Neural progenitor cell (in vitro differentiated cells): ENCODE results near the gene VAT1. TPM values are rescaled to one million over a fixed set of nuclear protein-coding genes. Genes with fewer than 3 reads are reported as not detected.
A peak's percentile ranks its signal among the peaks of the same experiment; 100 is the strongest.

Source experiments
- DNase-seq: peaks from one replicate; pipeline ENCODE4 v3.0.0-alpha.2; 2016; ENCODE audit warnings: low spot score
- H2AFZ ChIP-seq: fragments of 200-600 bp; sonication (generic); replicated peaks from 2 replicates; pipeline ENCODE4 v1.6.1; 2016; ENCODE audit warnings: antibody characterized with exemption
- H3F3A ChIP-seq: fragments of 200-600 bp; sonication (generic); 2 replicates; pipeline ENCODE4 v1.6.1; 2016; ENCODE audit warnings: antibody characterized with exemption, low read depth
- H3K27ac ChIP-seq: fragments of 200-600 bp; sonication (generic); 2 replicates; pipeline ENCODE4 v1.5.1; 2016; ENCODE audit warnings: mild to moderate bottlenecking
- H3K27me3 ChIP-seq: fragments of 200-600 bp; sonication (generic); 2 replicates; pipeline ENCODE4 v1.6.1; 2016; ENCODE audit warnings: mild to moderate bottlenecking, moderate library complexity
- H3K36me3 ChIP-seq: fragments of 200-600 bp; sonication (generic); 2 replicates; pipeline ENCODE4 v1.5.1; 2016
- H3K4me1 ChIP-seq: fragments of 200-600 bp; sonication (generic); 2 replicates; pipeline ENCODE4 v1.6.1; 2016; ENCODE audit warnings: mixed run types
- H3K4me2 ChIP-seq: fragments of 200-600 bp; sonication (generic); 2 replicates; pipeline ENCODE4 v1.6.1; 2016
- H3K4me3 ChIP-seq: fragments of 200-600 bp; sonication (generic); 2 replicates; pipeline ENCODE4 v1.5.1; 2016
- H3K79me2 ChIP-seq: fragments of 200-600 bp; sonication (generic); 2 replicates; pipeline ENCODE4 v1.6.1; 2016; ENCODE audit warnings: low read depth
- H3K9ac ChIP-seq: fragments of 200-600 bp; sonication (generic); 2 replicates; pipeline ENCODE4 v1.6.1; 2016
- H3K9me3 ChIP-seq: fragments of 200-600 bp; sonication (generic); 2 replicates; pipeline ENCODE4 v1.5.1; 2016; ENCODE audit warnings: low read depth
- H4K20me1 ChIP-seq: fragments of 200-600 bp; sonication (generic); 2 replicates; pipeline ENCODE4 v1.6.1; 2016; ENCODE audit warnings: low read depth
- H3K27ac Mint-ChIP-seq: 3 replicates; pipeline ENCODE4 v1.8.0; 2021; ENCODE audit warnings: mixed read lengths
- H3K27me3 Mint-ChIP-seq: 2 replicates; pipeline ENCODE4 v1.8.0; 2022; ENCODE audit warnings: low read depth, mild to moderate bottlenecking, inconsistent platforms, moderate library complexity, mixed read lengths; ENCODE audit not compliant: insufficient read depth
- H3K36me3 Mint-ChIP-seq: 3 replicates; pipeline ENCODE4 v1.8.0; 2021; ENCODE audit warnings: mixed read lengths
- H3K4me1 Mint-ChIP-seq: 3 replicates; pipeline ENCODE4 v1.8.0; 2021; ENCODE audit warnings: mixed read lengths
- H3K4me3 Mint-ChIP-seq: 3 replicates; pipeline ENCODE4 v1.8.0; 2021; ENCODE audit warnings: mild to moderate bottlenecking, moderate library complexity, mixed read lengths
- H3K9me3 Mint-ChIP-seq: 3 replicates; pipeline ENCODE4 v1.8.0; 2020; ENCODE audit warnings: mixed read lengths
- CTCF ChIP-seq: fragments of 200-600 bp; sonication (generic); IDR thresholded peaks from 2 replicates; pipeline ENCODE4 v1.5.1; 2017; ENCODE audit warnings: antibody characterized with exemption, mild to moderate bottlenecking
- EZH2 ChIP-seq: fragments of 200-600 bp; sonication (generic); IDR thresholded peaks from 2 replicates; pipeline ENCODE4 v1.6.1; 2017; ENCODE audit warnings: antibody characterized with exemption, mild to moderate bottlenecking, moderate library complexity
- EZH2phosphoT487 ChIP-seq: fragments of 200-600 bp; sonication (generic); IDR thresholded peaks from 2 replicates; pipeline ENCODE4 v1.6.1; 2017; ENCODE audit warnings: antibody characterized with exemption
- total RNA-seq: library from RNA; depleted of rRNA; stranded (reverse); fragments of >200 nt; gene quantifications from 2 replicates; pipeline ENCODE4 v1.2.3, GENCODE V29; 2015; ENCODE audit warnings: low replicate concordance

Gene VAT1
- total RNA-seq, 1 donor from 2014 or later, result 94.7 TPM

GRCh38 chr17:43039646-43040045, 17.5 kb upstream of the VAT1 start:
- no peak overlapping the region for H3K4me3 ChIP-seq
- H3K27me3 ChIP-seq, result no peaks in the 10 kb centered on the region
- peaks cover 53% of the 10 kb centered on the region for H3K4me1 Mint-ChIP-seq
- no peak overlapping the region for H2AFZ ChIP-seq
- no peaks in the 10 kb centered on the region for H4K20me1 ChIP-seq
- peaks cover 5% of the 10 kb centered on the region for H3K36me3 Mint-ChIP-seq
- peaks cover 59% of the 10 kb centered on the region for H3K4me1 ChIP-seq
- peaks cover 5% of the 10 kb centered on the region for H3K27me3 Mint-ChIP-seq
- H3K36me3 ChIP-seq, result no peaks in the 10 kb centered on the region
- no peak for DNase-seq
- no peaks in the 10 kb centered on the region for H3K9me3 ChIP-seq
- H3K9ac ChIP-seq, result no peak overlapping the region
- H3K4me3 Mint-ChIP-seq, result no peak overlapping the region
- TF ChIP-seq EZH2, result no peak
- no peak for TF ChIP-seq EZH2phosphoT487
- no peak for TF ChIP-seq CTCF
- no peaks in the 10 kb centered on the region for H3K9me3 Mint-ChIP-seq
- no peak overlapping the region for H3K4me2 ChIP-seq
- H3K27ac ChIP-seq, result peak overlapping the region; percentile 64
- H3F3A ChIP-seq, result peaks cover 78% of the 10 kb centered on the region
- no peaks in the 10 kb centered on the region for H3K79me2 ChIP-seq
- H3K27ac Mint-ChIP-seq, result peak overlapping the region; percentile 15

GRCh38 chr17:43034894-43035293, 12.7 kb upstream of the VAT1 start:
- no peaks in the 10 kb centered on the region for H3K36me3 Mint-ChIP-seq
- peaks cover 58% of the 10 kb centered on the region for H3K4me1 ChIP-seq
- peaks cover 56% of the 10 kb centered on the region for H3K4me1 Mint-ChIP-seq
- peak overlapping the region; percentile 29 for H3K4me3 ChIP-seq
- H3K79me2 ChIP-seq, result no peaks in the 10 kb centered on the region
- H3K36me3 ChIP-seq, result no peaks in the 10 kb centered on the region
- H3K27ac Mint-ChIP-seq, result peak overlapping the region; percentile 99
- peaks cover 70% of the 10 kb centered on the region for H3F3A ChIP-seq
- DNase-seq, result no peak
- H3K9me3 Mint-ChIP-seq, result no peaks in the 10 kb centered on the region
- peaks cover 11% of the 10 kb centered on the region for H3K27me3 Mint-ChIP-seq
- no peaks in the 10 kb centered on the region for H3K9me3 ChIP-seq
- peak overlapping the region; percentile 83 for H3K27ac ChIP-seq
- no peaks in the 10 kb centered on the region for H4K20me1 ChIP-seq
- H3K4me2 ChIP-seq, result peak overlapping the region; percentile 76
- H2AFZ ChIP-seq, result no peak overlapping the region
- no peaks in the 10 kb centered on the region for H3K27me3 ChIP-seq
- no peak overlapping the region for H3K9ac ChIP-seq
- TF ChIP-seq EZH2, result no peak
- H3K4me3 Mint-ChIP-seq, result peak overlapping the region; percentile 79

DNA sequence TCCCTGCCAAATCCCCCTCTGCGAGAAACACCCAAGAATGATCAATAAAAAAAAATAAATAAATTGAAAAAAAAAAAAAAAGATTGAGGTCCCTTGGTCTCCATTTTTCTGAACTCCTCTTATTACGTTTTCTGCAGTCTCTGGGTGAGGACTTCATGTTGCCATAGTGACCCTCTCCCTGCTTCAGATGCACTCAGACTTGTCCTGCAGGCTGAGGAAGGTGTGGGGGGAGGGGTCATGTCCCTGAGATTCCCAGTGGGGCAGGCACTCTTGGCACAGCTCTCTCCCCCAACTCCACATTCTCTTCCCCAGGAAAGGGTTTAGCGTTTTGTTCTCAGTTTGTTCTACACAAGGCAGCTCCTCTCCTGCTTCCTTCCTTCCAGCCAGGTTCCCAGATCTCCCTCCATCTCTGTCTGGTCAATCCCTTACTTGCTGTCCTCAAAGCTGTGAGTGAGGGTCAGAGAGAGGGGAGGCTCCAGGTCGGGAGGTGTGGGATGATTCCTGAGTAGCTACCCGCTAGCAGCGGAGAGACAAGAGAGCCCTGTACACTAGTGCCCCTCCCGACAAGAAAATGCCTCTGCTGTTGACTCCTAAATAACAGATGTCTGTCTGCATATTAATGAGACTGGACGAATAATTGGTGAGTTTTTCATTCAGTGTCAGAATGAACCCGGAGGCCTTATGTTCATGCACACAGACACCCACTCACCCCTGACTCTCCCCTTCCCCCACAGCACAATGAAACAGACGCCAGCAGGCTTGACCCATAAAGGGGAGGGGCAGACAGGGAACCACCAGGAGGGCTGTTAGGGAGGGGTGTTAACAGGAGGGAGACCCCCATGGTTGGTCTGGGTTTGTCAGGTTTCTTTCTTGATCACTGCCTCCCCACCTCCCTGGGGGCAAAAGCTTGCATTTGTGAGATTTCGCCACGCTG, 12.0 kb upstream of the VAT1 start:
- H3K4me2 ChIP-seq, result peak overlapping the region; percentile 76
- no peaks in the 10 kb centered on the region for H3K27me3 ChIP-seq
- TF ChIP-seq EZH2 (no peak), CTCF (peak; percentile 3), EZH2phosphoT487 (no peak)
- peak overlapping the region; percentile 83 for H3K27ac ChIP-seq
- no peaks in the 10 kb centered on the region for H3K9me3 ChIP-seq
- Mint-ChIP-seq H3K9me3 (no peaks in the 10 kb centered on the region), H3K36me3 (peaks cover under 1% of the 10 kb centered on the region), H3K4me1 (peaks cover 55% of the 10 kb centered on the region), H3K4me3 (peak overlapping the region; percentile 79), H3K27ac (peak overlapping the region; percentile 99), H3K27me3 (peaks cover 11% of the 10 kb centered on the region)
- H2AFZ ChIP-seq, result no peak overlapping the region
- DNase-seq, result peak; percentile 48
- H3K79me2 ChIP-seq, result no peaks in the 10 kb centered on the region
- no peaks in the 10 kb centered on the region for H4K20me1 ChIP-seq
- H3K36me3 ChIP-seq, result no peaks in the 10 kb centered on the region
- H3K4me1 ChIP-seq, result peaks cover 54% of the 10 kb centered on the region
- H3K9ac ChIP-seq, result no peak overlapping the region
- peak overlapping the region; percentile 29 for H3K4me3 ChIP-seq
- H3F3A ChIP-seq, result peaks cover 64% of the 10 kb centered on the region

GRCh38 chr17:43031666-43032065, 9.5 kb upstream of the VAT1 start:
- no peaks in the 10 kb centered on the region for H3K9me3 Mint-ChIP-seq
- peaks cover 15% of the 10 kb centered on the region for H3K36me3 Mint-ChIP-seq

More at GRCh38 chr17:43031666-43032065, 9.5 kb upstream of the VAT1 start:
- H3K27ac ChIP-seq, result no peak overlapping the region
- H3F3A ChIP-seq, result peaks cover 48% of the 10 kb centered on the region
- Mint-ChIP-seq H3K27ac (peak overlapping the region; percentile 82), H3K27me3 (peaks cover 9% of the 10 kb centered on the region), H3K4me1 (peaks cover 62% of the 10 kb centered on the region), H3K4me3 (no peak overlapping the region)
- H3K4me1 ChIP-seq, result peaks cover 51% of the 10 kb centered on the region
- H3K27me3 ChIP-seq, result no peaks in the 10 kb centered on the region
- H3K36me3 ChIP-seq, result no peaks in the 10 kb centered on the region
- peak overlapping the region; percentile 42 for H3K4me2 ChIP-seq
- no peak overlapping the region for H3K4me3 ChIP-seq
- DNase-seq, result no peak
- no peaks in the 10 kb centered on the region for H4K20me1 ChIP-seq
- H3K9me3 ChIP-seq, result no peaks in the 10 kb centered on the region
- H3K79me2 ChIP-seq, result peaks cover 1% of the 10 kb centered on the region
- no peak overlapping the region for H2AFZ ChIP-seq
- H3K9ac ChIP-seq, result no peak overlapping the region
- TF ChIP-seq EZH2, result no peak
- TF ChIP-seq CTCF, result no peak
- TF ChIP-seq EZH2phosphoT487, result no peak
